Muscle of leg (tissue), 16 donors: ENCODE results near the gene C15orf39. TPM values are rescaled to one million over a fixed set of nuclear protein-coding genes. Genes with fewer than 3 reads are reported as not detected.

Experiments
- DNase-seq: peaks from one replicate; pipeline ENCODE4 v3.0.0; 2013
- H3K27ac ChIP-seq: one replicate; pipeline ENCODE4 v1.5.1; 2013; ENCODE audit warnings: mild to moderate bottlenecking, low read length, control low read depth
- H3K27me3 ChIP-seq: one replicate; pipeline ENCODE4 v1.6.1; 2013; ENCODE audit warnings: low read length; ENCODE audit not compliant: control insufficient read depth, insufficient read depth
- H3K36me3 ChIP-seq: one replicate; pipeline ENCODE4 v1.6.1; 2013; ENCODE audit warnings: low read length; ENCODE audit not compliant: control insufficient read depth, insufficient read depth
- H3K4me1 ChIP-seq: one replicate; pipeline ENCODE4 v1.6.1; 2013; ENCODE audit warnings: low read length; ENCODE audit not compliant: control insufficient read depth, insufficient read depth
- H3K4me3 ChIP-seq: one replicate; pipeline ENCODE4 v1.5.1; 2013; ENCODE audit warnings: low read length, control low read depth
- H3K9me3 ChIP-seq: replicated peaks from 2 replicates; pipeline ENCODE4 v1.6.1; 2013; ENCODE audit warnings: low read depth, low read length; ENCODE audit not compliant: control insufficient read depth
- WGBS: methylation state at CpG from one replicate; pipeline ENCODE4 v1.1.5; 2013; ENCODE audit warnings: missing lambda C conversion rate; ENCODE audit not compliant: insufficient coverage; 5-methylcytosine and 5-hydroxymethylcytosine counted together
- long read RNA-seq, 11 donors: transcript quantifications; one replicate each; lab custom pipeline, GENCODE V29; 2026
- polyA plus RNA-seq, 8 donors: library from polyadenylated mRNA; unstranded; fragments of 120-200 nt; gene quantifications; one replicate each; pipeline versions ENCODE4 v1.2.1 to v1.2.3, GENCODE V29; 2013; ENCODE audit warnings: inconsistent platforms in 1 of 8, low replicate concordance in 1 of 8; ENCODE audit not compliant: insufficient read length in 8 of 8, insufficient read depth in 1 of 8
- total RNA-seq: library from RNA; stranded (reverse); fragments of 120-200 nt; gene quantifications from one replicate; pipeline ENCODE4 v1.2.4, GENCODE V29; 2013

The C15orf39 gene
- total RNA-seq (5.5 TPM), polyA plus RNA-seq (10 to 100 TPM in 5 of 8 donors, 1 to 10 TPM in 3; 8.9 to 13.4 (median 11.4) TPM)
- long read RNA-seq, donor 1, partial matches to known transcripts, result 0 of 1 reads
- long read RNA-seq, donor 1, other reads (novel, unspliced or antisense), result 0 of 1 reads
- long read RNA-seq, donor 2, partial matches to known transcripts, result 0 of 3 reads
- long read RNA-seq, donor 2, other reads (novel, unspliced or antisense), result 0 of 3 reads
- long read RNA-seq, donor 3, full-length matches to known transcripts, result 11 of 18 reads
- long read RNA-seq, donor 3, partial matches to known transcripts, result 7 of 18 reads
- long read RNA-seq, donor 3, other reads (novel, unspliced or antisense), result 0 of 18 reads
- long read RNA-seq, donor 4, full-length matches to known transcripts, result 19 of 19 reads
- long read RNA-seq, donor 4, partial matches to known transcripts, result 0 of 19 reads
- long read RNA-seq, donor 4, other reads (novel, unspliced or antisense), result 0 of 19 reads
- long read RNA-seq, donor 5, full-length matches to known transcripts, result 11 of 19 reads
- long read RNA-seq, donor 5, partial matches to known transcripts, result 8 of 19 reads
- long read RNA-seq, donor 5, other reads (novel, unspliced or antisense), result 0 of 19 reads
- long read RNA-seq, donor 6, full-length matches to known transcripts, result 9 of 9 reads
- long read RNA-seq, donor 6, partial matches to known transcripts, result 0 of 9 reads
- long read RNA-seq, donor 6, other reads (novel, unspliced or antisense), result 0 of 9 reads
- long read RNA-seq, donor 7, full-length matches to known transcripts, result 11 of 11 reads
- long read RNA-seq, donor 7, partial matches to known transcripts, result 0 of 11 reads
- long read RNA-seq, donor 7, other reads (novel, unspliced or antisense), result 0 of 11 reads
- long read RNA-seq, donor 8, full-length matches to known transcripts, result 10 of 10 reads
- long read RNA-seq, donor 8, partial matches to known transcripts, result 0 of 10 reads
- long read RNA-seq, donor 8, other reads (novel, unspliced or antisense), result 0 of 10 reads
- long read RNA-seq, donor 9, full-length matches to known transcripts, result 11 of 17 reads
- long read RNA-seq, donor 9, partial matches to known transcripts, result 6 of 17 reads
- long read RNA-seq, donor 9, other reads (novel, unspliced or antisense), result 0 of 17 reads
- long read RNA-seq, donor 10, transcript C15orf39-206 (1 exons, 3,152 nt), result major isoform, 8 of 15 reads
- long read RNA-seq, donor 10, partial matches to known transcripts, result 7 of 15 reads
- long read RNA-seq, donor 10, other reads (novel, unspliced or antisense), result 0 of 15 reads
- long read RNA-seq, donor 11, full-length matches to known transcripts, result 5 of 10 reads
- long read RNA-seq, donor 11, partial matches to known transcripts, result 5 of 10 reads
- long read RNA-seq, donor 11, other reads (novel, unspliced or antisense), result 0 of 10 reads

GRCh38 chr15:75201616-75202250 lies at the start of gene C15orf39:
TSS of gene C15orf39 (plus strand) at chr15:75201882. CDS start at chr15:75206049, 4,167 bp downstream.
- WGBS, result under 1% methylated on average over 84 of the region's 84 CpGs
- H3K27ac ChIP-seq, result peak within 1 kb of the TSS; percentile 85
- peak; percentile 84 for DNase-seq
- H3K36me3 ChIP-seq, result peaks cover 10% of the 10 kb centered on the region
- peaks cover 16% of the 10 kb centered on the region for H3K27me3 ChIP-seq
- peak within 1 kb of the TSS; percentile 93 for H3K4me3 ChIP-seq
- peaks cover 39% of the 10 kb centered on the region for H3K4me1 ChIP-seq
- no peaks in the 10 kb centered on the region for H3K9me3 ChIP-seq

- Histone ChIP-seq H3K9me3 (no peaks in the 10 kb centered on the region), H3K4me1 (peaks cover 6% of the 10 kb centered on the region), H3K27me3 (no peaks in the 10 kb centered on the region), H3K36me3 (no peaks in the 10 kb centered on the region), H3K27ac (no peak overlapping the region), H3K4me3 (no peak overlapping the region)
- 83% methylated on average over 1 of the region's 2 CpGs for WGBS
- DNase-seq, result no peak
Measured at GRCh38 chr15:75152382-75153079, 49.2 kb upstream of the C15orf39 start.

GRCh38 chr15:75153087-75153486 lies 48.6 kb upstream of the C15orf39 start:
- H3K36me3 ChIP-seq, result no peaks in the 10 kb centered on the region
- 54% methylated on average over 2 of the region's 4 CpGs for WGBS
- H3K9me3 ChIP-seq, result no peaks in the 10 kb centered on the region
- no peaks in the 10 kb centered on the region for H3K27me3 ChIP-seq
- H3K4me3 ChIP-seq, result no peak overlapping the region
- DNase-seq, result peak; percentile 75
- no peak overlapping the region for H3K27ac ChIP-seq
- H3K4me1 ChIP-seq, result peaks cover 6% of the 10 kb centered on the region

GRCh38 chr15:75153565-75154276 lies 48.0 kb upstream of the C15orf39 start:
- no peaks in the 10 kb centered on the region for H3K9me3 ChIP-seq
- H3K36me3 ChIP-seq, result no peaks in the 10 kb centered on the region
- no peak overlapping the region for H3K4me3 ChIP-seq
- H3K27me3 ChIP-seq, result no peaks in the 10 kb centered on the region
- H3K27ac ChIP-seq, result no peak overlapping the region
- 70% methylated on average over 5 of the region's 8 CpGs for WGBS
- DNase-seq, result no peak
- peaks cover 6% of the 10 kb centered on the region for H3K4me1 ChIP-seq

- Histone ChIP-seq H3K27me3 (no peaks in the 10 kb centered on the region), H3K9me3 (no peaks in the 10 kb centered on the region), H3K27ac (no peak overlapping the region), H3K4me3 (no peak overlapping the region), H3K36me3 (no peaks in the 10 kb centered on the region), H3K4me1 (peaks cover 6% of the 10 kb centered on the region)
- DNase-seq, result no peak
- 77% methylated on average over 5 of the region's 7 CpGs for WGBS
Measured at GRCh38 chr15:75154461-75155062, 47.1 kb upstream of the C15orf39 start.

- Histone ChIP-seq H3K36me3 (no peaks in the 10 kb centered on the region), H3K4me1 (peaks cover 6% of the 10 kb centered on the region)
- WGBS, result 73% methylated on average over 6 of the region's 12 CpGs
Measured at GRCh38 chr15:75156326-75157215, 45.1 kb upstream of the C15orf39 start.

GRCh38 chr15:75158402-75158801 lies 43.3 kb upstream of the C15orf39 start:
- Histone ChIP-seq H3K4me1 (no peaks in the 10 kb centered on the region), H3K4me3 (no peak overlapping the region), H3K27me3 (no peaks in the 10 kb centered on the region), H3K36me3 (no peaks in the 10 kb centered on the region), H3K27ac (no peak overlapping the region), H3K9me3 (no peaks in the 10 kb centered on the region)
- WGBS, result 88% methylated on average over 6 of the region's 7 CpGs
- no peak for DNase-seq

More at GRCh38 chr15:75156326-75157215, 45.1 kb upstream of the C15orf39 start:
- H3K9me3 ChIP-seq, result no peaks in the 10 kb centered on the region
- no peaks in the 10 kb centered on the region for H3K27me3 ChIP-seq
- H3K4me3 ChIP-seq, result no peak overlapping the region
- DNase-seq, result no peak
- H3K27ac ChIP-seq, result no peak overlapping the region

GRCh38 chr15:75159244-75159643 lies 42.4 kb upstream of the C15orf39 start:
- H3K36me3 ChIP-seq, result no peaks in the 10 kb centered on the region
- no CpG with 5 or more reads among the region's 1 CpG for WGBS
- H3K27ac ChIP-seq, result no peak overlapping the region
- H3K4me1 ChIP-seq, result no peaks in the 10 kb centered on the region
- no peaks in the 10 kb centered on the region for H3K9me3 ChIP-seq
- DNase-seq, result no peak
- H3K27me3 ChIP-seq, result no peaks in the 10 kb centered on the region
- no peak overlapping the region for H3K4me3 ChIP-seq
